Measurements from ENCODE around the gene ADAMTS17. TPM values are rescaled to one million over a fixed set of nuclear protein-coding genes. Genes with fewer than 3 reads are reported as not detected.

Gene ADAMTS17
- total and polyA plus RNA-seq, 8 donors, result 0.31 to 14.3 (median 6.3) TPM

GRCh38 chr15:100133001-100133400 is 208.8 kb downstream of the ADAMTS17 start:
- WGBS, 5 donors, result 77 to 87% (median 82%) methylated on average over 3 of the region's 3 CpGs
- Histone ChIP-seq H3K36me3 (no peaks in the 10 kb centered on the region), H3K9me3 (no peaks in the 10 kb centered on the region), H3K4me3 (no peak overlapping the region), H3K27ac (peak overlapping the region in 1 of 5 donors; percentile 76), H3K4me1 (peaks cover 0 to 8% (median 0%) of the 10 kb centered on the region in 4 donors), H3K27me3 (no peaks in the 10 kb centered on the region)
- TF ChIP-seq CTCF (IDR thresholded peaks at IDR 0.05) (no peak), POLR2AphosphoS5 (IDR thresholded peaks at IDR 0.05) (no peak), POLR2A (IDR thresholded peaks at IDR 0.05) (no peak), EP300 (IDR thresholded peaks at IDR 0.05) (no peak)
- DNase-seq, result no peak
- intact Hi-C loops (cut with DNase I; ENCODE audit: low total_unique reads), result no loop called here

DNA sequence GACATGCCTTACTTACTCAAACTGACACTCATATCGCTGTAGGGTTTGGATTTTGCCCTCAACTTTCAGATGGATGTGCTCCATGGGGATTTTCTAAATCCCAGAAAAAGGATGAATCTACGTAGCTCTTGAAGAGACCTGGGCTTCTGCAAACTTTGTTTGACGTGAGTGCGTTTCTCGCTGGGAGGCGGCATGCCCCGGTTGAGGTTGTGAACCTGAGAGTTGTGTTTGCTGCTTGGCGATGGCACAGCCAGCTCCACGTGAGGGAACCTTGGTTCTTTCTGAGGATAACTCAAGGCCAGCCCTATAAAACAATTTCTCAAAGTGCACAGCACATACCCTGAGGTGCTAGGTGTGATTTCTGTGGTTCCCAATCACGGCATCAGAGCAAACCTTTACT is 209.5 kb downstream of the ADAMTS17 start:
- TF ChIP-seq POLR2AphosphoS5 (IDR thresholded peaks at IDR 0.05) (peak in 1 of 3 donors; percentile 59), CTCF (IDR thresholded peaks at IDR 0.05) (no peak), EP300 (IDR thresholded peaks at IDR 0.05) (peak; percentile 24)
- Histone ChIP-seq H3K36me3 (no peaks in the 10 kb centered on the region), H3K4me1 (peaks cover 0 to 8% (median 0%) of the 10 kb centered on the region in 4 donors), H3K27me3 (no peaks in the 10 kb centered on the region), H3K4me3 (no peak overlapping the region), H3K27ac (peak overlapping the region in 1 of 5 donors; percentile 76), H3K9me3 (no peaks in the 10 kb centered on the region)
- intact Hi-C loops (cut with DNase I; ENCODE audit: low total_unique reads), result no loop called here
- no peak for DNase-seq
- WGBS, 5 donors, result 76 to 89% (median 86%) methylated on average over 10 of the region's 10 CpGs

- peak; percentile 41 to 73 for DNase-seq
- H3K4me1 ChIP-seq, result peaks cover 0 to 9% (median 0%) of the 10 kb centered on the region in 4 donors
- peak overlapping the region; percentile 23 to 36 (median 31) for H3K4me3 ChIP-seq
- H3K27me3 ChIP-seq, result no peaks in the 10 kb centered on the region
- H3K9me3 ChIP-seq, result no peaks in the 10 kb centered on the region
- H3K27ac ChIP-seq, result peak overlapping the region in 2 of 5 donors; percentile 62 to 76
- no peak for TF ChIP-seq POLR2A (IDR thresholded peaks at IDR 0.05)
- peak in 5 of 7 experiments; percentile 17 to 35 (median 33) for TF ChIP-seq CTCF (IDR thresholded peaks at IDR 0.05)
- TF ChIP-seq POLR2AphosphoS5 (IDR thresholded peaks at IDR 0.05), result no peak
- intact Hi-C loops (cut with DNase I; ENCODE audit: low total_unique reads), result no loop called here
- H3K36me3 ChIP-seq, result no peaks in the 10 kb centered on the region
- 51 to 71% (median 57%) methylated on average over 11 to 25 of the region's 25 CpGs for WGBS, 5 donors
Observed at GRCh38 chr15:100131321-100132224, 210.2 kb downstream of the ADAMTS17 start.

- Histone ChIP-seq H3K9me3 (no peaks in the 10 kb centered on the region), H3K4me1 (peaks cover 0 to 22% (median 6%) of the 10 kb centered on the region in 4 donors), H3K4me3 (no peak overlapping the region), H3K36me3 (no peaks in the 10 kb centered on the region), H3K27ac (no peak overlapping the region), H3K27me3 (no peaks in the 10 kb centered on the region)
- intact Hi-C loops (cut with DNase I; ENCODE audit: low total_unique reads), result no loop called here
- DNase-seq, result no peak
- WGBS, 5 donors, result 89 to 96% (median 92%) methylated on average over 7 to 9 of the region's 9 CpGs
- TF ChIP-seq EP300 (IDR thresholded peaks at IDR 0.05) (no peak), POLR2A (IDR thresholded peaks at IDR 0.05) (no peak), POLR2AphosphoS5 (IDR thresholded peaks at IDR 0.05) (no peak), CTCF (IDR thresholded peaks at IDR 0.05) (no peak)
Observed at GRCh38 chr15:100129677-100130076, 212.1 kb downstream of the ADAMTS17 start.
